Measurements from ENCODE around the gene NUP50. TPM values are rescaled to one million over a fixed set of nuclear protein-coding genes. Genes with fewer than 3 reads are reported as not detected.
A peak's percentile ranks its signal among the peaks of the same experiment; 100 is the strongest.

The NUP50 gene
- total RNA-seq = 100 to 1,000 TPM; 123 to 133 TPM

- DNase-seq (peak; percentile 96), ATAC-seq (peak; percentile 92)
- Mint-ChIP-seq H3K4me3 (peak within 1 kb of the TSS; percentile 90), H3K27ac (peak within 1 kb of the TSS; percentile 95), H3K4me1 (ENCODE audit: low read depth) (peaks cover 51% of the 10 kb centered on the region), H3K9me3 (no peaks in the 10 kb centered on the region), H3K36me3 (ENCODE audit: low read depth) (peaks cover 48% of the 10 kb centered on the region), H3K27me3 (no peaks in the 10 kb centered on the region)
- POLR2A ChIA-PET = interaction anchor here (0.6 to 2.2 kb wide), 7 partner anchors 8 to 568 kb away, joined by 4 to 9 read pairs (median 6); no protein-coding TSS in a partner anchor
- TF ChIP-seq, protein P1, sequence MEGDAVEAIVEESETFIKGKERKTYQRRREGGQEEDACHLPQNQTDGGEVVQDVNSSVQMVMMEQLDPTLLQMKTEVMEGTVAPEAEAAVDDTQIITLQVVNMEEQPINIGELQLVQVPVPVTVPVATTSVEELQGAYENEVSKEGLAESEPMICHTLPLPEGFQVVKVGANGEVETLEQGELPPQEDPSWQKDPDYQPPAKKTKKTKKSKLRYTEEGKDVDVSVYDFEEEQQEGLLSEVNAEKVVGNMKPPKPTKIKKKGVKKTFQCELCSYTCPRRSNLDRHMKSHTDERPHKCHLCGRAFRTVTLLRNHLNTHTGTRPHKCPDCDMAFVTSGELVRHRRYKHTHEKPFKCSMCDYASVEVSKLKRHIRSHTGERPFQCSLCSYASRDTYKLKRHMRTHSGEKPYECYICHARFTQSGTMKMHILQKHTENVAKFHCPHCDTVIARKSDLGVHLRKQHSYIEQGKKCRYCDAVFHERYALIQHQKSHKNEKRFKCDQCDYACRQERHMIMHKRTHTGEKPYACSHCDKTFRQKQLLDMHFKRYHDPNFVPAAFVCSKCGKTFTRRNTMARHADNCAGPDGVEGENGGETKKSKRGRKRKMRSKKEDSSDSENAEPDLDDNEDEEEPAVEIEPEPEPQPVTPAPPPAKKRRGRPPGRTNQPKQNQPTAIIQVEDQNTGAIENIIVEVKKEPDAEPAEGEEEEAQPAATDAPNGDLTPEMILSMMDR (IDR thresholded peaks at IDR 0.05) = no peak
- intact Hi-C loops (cut with micrococcal nuclease) = no loop called here
- CTCF ChIA-PET = interaction anchor here (0.7 to 1.2 kb wide), 5 partner anchors 10 to 62 kb away, joined by 3 to 16 read pairs (median 4); no protein-coding TSS in a partner anchor
These were observed at the start of gene NUP50 for GRCh38 chr22:45163451-45164269. NUP50 (plus strand) TSS chr22:45163925; CDS start chr22:45168178, 4,253 bp downstream.

- no peaks in the 10 kb centered on the region for H3K4me1 Mint-ChIP-seq (ENCODE audit: low read depth)
- ChIA-PET CTCF (interaction anchor here (2.1 kb wide), 1 partner anchor 24 kb away, joined by 5 read pairs; no protein-coding TSS in a partner anchor), POLR2A (no interaction called here)
- H3K9me3 Mint-ChIP-seq = no peaks in the 10 kb centered on the region
- intact Hi-C loops (cut with micrococcal nuclease) = no loop called here
- no peak overlapping the region for H3K4me3 Mint-ChIP-seq
- no peak for DNase-seq
- peaks cover 3% of the 10 kb centered on the region for H3K27me3 Mint-ChIP-seq
- no peak for ATAC-seq
- no peaks in the 10 kb centered on the region for H3K36me3 Mint-ChIP-seq (ENCODE audit: low read depth)
- TF ChIP-seq, protein P1 (IDR thresholded peaks at IDR 0.05) = no peak
- H3K27ac Mint-ChIP-seq = no peak overlapping the region
These were observed 43.3 kb upstream of the NUP50 start for GRCh38 chr22:45120440-45120839.

- intact Hi-C loops (cut with micrococcal nuclease) = no loop called here
- POLR2A ChIA-PET = no interaction called here
- no peak overlapping the region for H3K27ac Mint-ChIP-seq
- CTCF ChIA-PET = no interaction called here
- H3K9me3 Mint-ChIP-seq = no peaks in the 10 kb centered on the region
- peaks cover 3% of the 10 kb centered on the region for H3K27me3 Mint-ChIP-seq
- ATAC-seq (no peak), DNase-seq (no peak)
- H3K4me3 Mint-ChIP-seq = no peak overlapping the region
- no peaks in the 10 kb centered on the region for H3K4me1 Mint-ChIP-seq (ENCODE audit: low read depth)
- no peaks in the 10 kb centered on the region for H3K36me3 Mint-ChIP-seq (ENCODE audit: low read depth)
- TF ChIP-seq, protein P1 (IDR thresholded peaks at IDR 0.05) = no peak
These were observed 42.8 kb upstream of the NUP50 start for GRCh38 chr22:45120931-45121330.

- DNase-seq (no peak), ATAC-seq (no peak)
- peaks cover 3% of the 10 kb centered on the region for H3K27me3 Mint-ChIP-seq
- H3K27ac Mint-ChIP-seq = no peak overlapping the region
- ChIA-PET CTCF (interaction anchor here (1.6 kb wide), 1 partner anchor 22 kb away, joined by 3 read pairs; no protein-coding TSS in a partner anchor), POLR2A (interaction anchor here (0.7 kb wide), 1 partner anchor 28 kb away, joined by 3 read pairs; no protein-coding TSS in a partner anchor)
- intact Hi-C loops (cut with micrococcal nuclease) = no loop called here
- H3K9me3 Mint-ChIP-seq = no peaks in the 10 kb centered on the region
- no peak overlapping the region for H3K4me3 Mint-ChIP-seq
- TF ChIP-seq, protein P1 (IDR thresholded peaks at IDR 0.05) = no peak
- peaks cover 4% of the 10 kb centered on the region for H3K4me1 Mint-ChIP-seq (ENCODE audit: low read depth)
- H3K36me3 Mint-ChIP-seq (ENCODE audit: low read depth) = no peaks in the 10 kb centered on the region
These were observed 39.4 kb upstream of the NUP50 start for GRCh38 chr22:45124176-45124847.
